HG02973 (cell line): Measurements from ENCODE around the gene DNAJC12.
"Not testable (repeated sequence)": the region's sequence is repeated elsewhere in the genome, so short reads cannot be mapped to it uniquely, and the experiment has no call there.

Experiments used
- ATAC-seq: cut with Tn5 transposase; IDR thresholded peaks from one replicate; pipeline ENCODE4 v1.9.1; 2021; ENCODE audit warnings: moderate library complexity; ENCODE audit not compliant: unreplicated experiment

DNAJC12 gene

DNA sequence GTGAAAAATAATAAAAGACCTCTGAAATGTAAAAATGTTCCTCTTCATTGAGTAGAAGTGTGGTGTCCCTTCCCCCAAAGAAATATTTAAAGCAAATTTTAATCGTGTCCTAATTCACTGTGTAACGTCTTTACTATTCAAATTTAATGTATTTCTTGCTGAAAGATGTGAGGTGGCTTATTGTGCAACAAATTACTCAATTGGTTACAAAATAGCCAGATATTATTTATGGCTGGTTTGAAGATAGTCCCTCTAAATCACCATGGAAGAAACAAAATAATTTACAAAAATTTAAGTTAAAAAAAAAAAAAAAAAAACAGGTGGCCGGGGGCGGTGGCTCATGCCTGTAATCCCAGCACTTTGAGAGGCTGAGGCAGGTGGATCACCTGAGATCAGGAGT lies 43.7 kb downstream of the DNAJC12 start:
- no peak for ATAC-seq

DNA sequence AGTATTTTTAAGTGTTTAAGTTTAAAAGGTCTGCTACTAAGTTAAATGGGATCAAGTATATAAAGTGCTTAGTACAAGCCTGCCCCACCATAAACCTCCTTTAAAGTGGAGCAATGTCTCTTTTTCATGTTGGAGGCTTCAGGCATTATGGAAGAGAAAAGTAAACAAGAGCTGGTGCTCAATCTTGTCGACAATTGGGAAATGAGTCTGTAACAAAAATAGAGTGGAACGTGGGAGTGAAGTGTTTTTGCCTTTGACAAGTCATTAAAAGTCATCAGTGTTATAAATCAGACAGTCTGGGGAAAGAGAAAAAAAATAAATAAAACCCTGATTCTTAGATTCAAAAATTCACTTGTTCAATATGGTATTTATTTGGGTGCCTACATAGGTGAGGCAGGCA lies 44.7 kb downstream of the DNAJC12 start:
- ATAC-seq: no peak

DNA sequence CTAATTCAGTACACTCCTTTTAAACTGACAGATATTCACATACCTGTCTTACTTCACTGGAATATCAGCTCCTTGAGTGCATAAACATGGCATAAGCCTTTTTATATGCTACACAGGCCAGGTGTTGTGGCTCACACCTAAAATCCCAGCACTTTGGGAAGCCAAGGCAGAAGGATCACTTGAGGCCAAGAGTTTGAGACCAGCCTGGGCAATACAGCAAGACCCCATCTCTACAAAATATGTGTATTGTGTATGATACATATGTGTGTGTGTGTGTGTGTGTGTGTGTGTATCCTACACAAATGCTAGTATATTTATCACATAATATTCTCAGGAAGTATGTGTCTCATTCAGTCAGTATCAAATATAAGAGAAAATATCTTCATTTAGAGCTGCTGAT lies 45.3 kb downstream of the DNAJC12 start:
- ATAC-seq: no peak

DNA sequence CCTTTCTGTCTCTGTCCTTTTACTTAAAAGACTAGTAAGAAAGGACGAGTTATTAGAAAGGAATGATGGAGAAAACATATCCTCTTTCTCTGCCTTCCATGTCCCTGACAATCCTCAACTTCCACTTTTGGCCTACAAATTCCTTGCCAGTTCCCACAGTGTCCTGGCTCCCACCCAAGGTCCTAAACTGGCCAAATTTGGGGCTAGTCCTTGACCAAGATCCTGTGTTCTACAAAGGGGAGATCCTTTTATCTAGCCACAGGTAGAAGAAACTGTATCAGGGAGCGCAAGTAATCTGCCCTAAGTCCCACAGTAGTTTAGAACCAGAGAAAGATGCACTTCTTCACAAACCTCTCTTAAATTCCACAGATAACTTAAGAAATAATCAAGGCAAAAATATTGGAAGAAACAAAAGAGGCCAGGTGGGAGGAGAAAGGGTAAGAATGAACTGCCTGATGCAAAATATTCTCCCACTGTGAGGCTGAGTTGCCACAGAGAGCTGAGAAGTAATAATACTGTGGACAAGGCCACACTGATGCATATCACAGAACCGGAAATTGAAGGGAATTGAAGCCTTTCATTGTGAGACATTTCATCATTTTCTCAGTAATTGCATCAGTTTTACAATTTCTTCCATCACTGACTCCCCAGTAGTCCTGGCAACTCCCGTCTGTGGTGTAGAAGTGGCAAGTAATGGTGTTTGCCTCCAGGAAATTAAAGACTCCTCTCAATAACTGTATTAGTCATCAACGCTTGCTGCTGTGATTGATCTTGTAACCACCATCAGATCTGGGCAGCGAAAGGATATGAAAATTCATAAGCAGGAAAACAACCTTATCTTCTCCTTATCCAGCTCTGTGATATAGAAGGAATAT lies 47.2 kb downstream of the DNAJC12 start:
- ATAC-seq: peak; percentile 57

DNA sequence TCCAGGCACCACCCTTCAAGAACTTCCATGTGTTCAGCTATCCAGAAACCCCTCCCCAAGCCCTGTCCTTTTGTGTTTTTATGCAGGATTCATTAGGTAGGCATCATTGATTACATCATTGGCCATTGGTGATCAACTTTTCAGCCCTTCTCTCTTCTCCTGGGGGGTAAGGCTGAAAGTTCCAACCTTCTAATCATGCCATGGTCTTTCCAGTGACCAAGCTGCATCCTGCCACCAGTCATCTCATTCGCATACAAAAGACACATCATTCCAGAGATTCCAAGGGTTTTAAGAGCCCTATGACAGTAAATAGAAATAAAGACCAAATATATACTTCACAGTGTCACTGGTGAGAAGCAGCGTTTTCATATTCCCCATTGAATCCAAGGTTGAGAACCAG lies 48.2 kb downstream of the DNAJC12 start:
- no peak for ATAC-seq

DNA sequence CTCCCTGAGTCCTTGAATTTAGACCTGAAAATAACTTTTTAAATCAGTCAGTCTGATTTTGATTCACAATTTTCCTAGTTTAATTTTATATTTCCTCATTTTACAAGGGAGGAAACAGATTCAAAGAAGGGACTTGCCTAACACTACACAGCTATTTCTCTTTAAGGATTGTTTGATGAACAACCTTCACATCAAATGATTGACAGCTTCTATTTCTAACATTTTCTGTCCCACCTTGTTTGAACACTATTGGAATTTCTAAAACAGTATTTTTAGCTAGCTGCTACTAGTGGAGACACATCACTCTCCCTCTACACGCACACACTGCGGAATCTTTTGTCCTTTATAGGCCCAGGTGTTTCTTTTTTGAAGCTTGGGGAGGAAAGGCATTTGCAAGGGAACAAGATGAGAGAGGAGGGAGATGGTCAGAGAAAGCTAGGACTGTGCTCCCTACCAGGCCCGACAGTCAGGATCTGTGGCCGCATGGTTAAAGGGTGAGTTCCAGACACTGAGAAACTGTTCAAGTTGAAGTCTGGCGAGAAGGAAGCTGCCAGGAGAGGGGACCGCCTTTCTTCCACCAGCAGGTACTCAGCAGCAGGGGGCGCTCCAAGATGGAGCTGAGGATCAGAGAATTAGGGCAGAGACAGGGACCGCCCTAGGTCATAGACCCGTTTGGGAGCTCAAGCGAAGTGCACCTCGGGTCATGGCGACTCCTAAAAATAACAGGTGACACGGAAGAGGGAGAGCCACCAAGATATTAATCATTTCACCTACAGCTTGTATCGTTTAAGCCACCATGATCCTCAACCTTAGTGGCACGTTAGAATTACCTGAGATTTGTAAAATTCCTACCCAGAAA lies 49.7 kb downstream of the DNAJC12 start:
- peak; percentile 59 for ATAC-seq

DNA sequence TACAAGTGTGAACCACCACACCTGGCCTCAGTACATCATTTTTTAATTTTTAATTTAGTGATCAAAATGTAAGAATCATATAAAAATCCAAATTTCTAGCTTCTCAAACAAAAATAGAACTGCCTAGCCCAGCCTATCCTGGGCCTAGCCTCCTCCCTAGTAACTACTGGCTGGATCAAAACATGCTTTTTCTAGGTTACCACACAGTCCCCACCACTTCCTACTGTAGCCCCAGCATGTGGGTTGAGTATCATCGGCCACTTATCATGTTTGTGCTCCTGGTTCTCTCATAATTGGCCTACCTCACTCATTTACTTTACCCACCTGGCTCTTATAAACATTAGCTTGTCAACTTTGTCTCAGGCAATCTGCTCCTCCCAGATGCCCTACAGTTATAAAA lies 52.9 kb downstream of the DNAJC12 start:
- no peak for ATAC-seq

DNA sequence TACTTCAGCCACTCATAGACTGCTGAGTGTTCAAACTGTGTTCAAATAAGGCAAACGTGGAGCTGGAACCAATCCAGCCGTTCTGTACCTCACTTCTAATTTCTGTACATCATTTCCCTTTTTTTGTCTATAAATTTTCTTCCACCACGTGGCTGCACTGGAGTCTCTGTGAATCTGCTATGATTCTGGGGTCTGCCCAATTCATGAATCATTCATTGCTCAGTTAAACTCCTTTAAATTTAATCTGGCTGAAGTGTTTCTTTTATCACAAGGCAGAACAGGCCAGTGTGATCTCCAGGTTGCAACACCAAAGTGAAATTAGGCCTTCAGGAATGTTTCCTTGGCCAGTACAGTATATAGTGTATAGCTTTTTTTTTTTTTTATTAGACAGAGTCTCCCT lies 53.5 kb downstream of the DNAJC12 start:
- no peak for ATAC-seq

DNA sequence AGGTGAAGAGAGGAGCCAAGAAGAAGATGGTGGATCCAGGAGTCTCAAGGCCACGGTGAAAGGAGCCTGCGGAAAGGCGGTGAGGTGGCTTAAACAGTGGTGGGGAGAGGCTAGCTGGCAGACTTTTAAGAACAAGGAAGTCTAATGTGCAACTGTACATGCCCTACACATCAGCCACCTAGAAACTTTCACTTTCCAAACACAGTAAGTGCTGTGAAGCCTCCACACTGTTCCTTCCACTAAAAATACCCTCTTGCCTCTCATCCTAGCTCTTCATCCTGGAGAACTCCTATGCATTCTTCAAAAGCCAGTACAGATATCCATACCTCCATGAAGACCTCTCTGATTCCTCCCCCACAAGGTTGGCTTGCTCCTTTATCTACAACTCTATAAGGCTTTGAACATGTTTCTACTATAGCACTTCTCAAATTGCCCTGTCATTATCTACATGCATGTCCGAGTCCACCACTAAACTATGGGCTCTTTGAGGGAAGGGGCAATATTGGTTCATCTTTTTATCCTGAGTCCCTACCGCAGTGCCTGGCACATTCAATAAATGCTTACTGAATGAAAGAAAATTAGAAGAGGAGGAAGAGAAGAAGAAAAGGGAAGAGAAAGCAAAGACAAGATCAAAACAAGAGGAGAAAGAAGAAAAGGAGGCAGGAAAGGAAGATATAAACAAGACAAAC lies 54.2 kb downstream of the DNAJC12 start:
- peak; percentile 23 for ATAC-seq

DNA sequence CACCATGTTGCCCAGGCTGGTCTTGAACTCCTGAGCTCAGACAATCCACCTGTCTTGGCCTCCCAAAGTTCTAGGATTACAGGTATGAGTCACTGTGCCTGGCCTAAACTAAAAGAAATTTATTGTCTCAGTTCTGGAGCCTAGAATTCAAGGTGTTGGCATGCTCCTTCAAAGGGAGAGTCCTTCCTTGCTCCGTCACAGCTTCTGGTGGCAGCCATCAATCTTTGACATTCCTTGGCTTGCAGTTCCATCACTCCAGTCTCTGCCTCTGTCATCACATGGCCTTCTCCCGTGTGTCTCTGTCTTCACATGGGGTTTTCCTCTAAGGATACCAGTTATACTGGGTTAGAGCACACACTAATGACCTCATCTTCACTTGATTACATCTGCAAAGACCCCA lies 55.5 kb downstream of the DNAJC12 start:
- ATAC-seq: no peak

DNA sequence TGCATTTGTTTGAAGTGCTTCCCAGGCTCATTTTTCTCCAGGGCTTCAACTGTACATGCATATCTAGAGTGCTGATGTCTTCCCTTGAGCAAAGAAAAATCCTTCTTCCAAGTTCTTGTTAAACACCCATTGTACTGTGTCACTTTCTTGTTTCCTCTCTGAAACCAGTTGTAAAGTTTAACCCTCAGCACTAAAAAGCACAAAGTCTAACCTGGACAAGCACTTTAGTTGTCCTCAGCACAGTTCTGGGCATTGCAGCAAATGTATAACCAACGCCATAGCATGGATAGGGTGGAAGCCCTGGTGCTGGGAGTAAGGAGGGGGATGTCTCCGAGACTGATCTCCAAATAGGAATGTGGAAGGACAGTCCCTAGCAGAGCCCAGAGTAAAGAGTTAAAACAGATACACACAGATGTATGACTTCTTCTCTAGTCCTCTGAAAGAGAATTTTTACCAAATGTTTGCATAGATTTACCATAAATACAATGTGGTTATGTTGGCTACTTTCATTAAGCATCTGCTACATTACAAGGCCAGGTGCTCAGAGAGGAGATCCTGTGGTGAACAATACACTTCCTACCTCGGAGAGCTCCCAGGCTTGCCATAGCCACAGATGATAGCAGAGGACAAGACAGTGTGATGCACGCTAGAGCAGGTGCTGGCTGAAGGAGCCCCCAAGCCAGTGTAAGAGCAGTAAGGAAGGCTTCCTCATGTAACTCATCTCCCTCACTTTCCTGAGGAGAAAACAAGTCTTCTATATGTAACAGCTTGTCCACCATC lies 57.0 kb downstream of the DNAJC12 start:
- ATAC-seq: peak; percentile 80

DNA sequence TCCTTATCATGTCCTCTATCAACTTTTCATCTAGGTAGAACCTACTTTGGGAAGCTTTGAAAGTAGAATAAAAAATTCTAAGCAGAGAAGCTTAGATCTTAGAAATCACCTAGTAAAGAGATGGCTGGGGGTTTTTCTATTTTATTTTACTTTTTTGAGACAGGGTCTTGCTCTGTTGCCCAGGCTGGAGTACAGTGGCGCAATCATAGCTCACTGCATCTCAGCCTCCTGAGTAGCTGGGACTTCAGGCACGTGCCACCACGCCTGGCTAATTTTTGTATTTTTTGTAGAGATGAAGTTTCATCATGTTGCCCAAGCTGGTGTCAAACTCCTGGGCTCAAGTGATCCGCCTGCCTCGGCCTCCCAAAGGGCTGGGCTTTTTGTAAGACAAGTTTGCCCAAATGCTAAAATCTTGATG lies 57.8 kb downstream of the DNAJC12 start:
- ATAC-seq: not testable (repeated sequence)

DNA sequence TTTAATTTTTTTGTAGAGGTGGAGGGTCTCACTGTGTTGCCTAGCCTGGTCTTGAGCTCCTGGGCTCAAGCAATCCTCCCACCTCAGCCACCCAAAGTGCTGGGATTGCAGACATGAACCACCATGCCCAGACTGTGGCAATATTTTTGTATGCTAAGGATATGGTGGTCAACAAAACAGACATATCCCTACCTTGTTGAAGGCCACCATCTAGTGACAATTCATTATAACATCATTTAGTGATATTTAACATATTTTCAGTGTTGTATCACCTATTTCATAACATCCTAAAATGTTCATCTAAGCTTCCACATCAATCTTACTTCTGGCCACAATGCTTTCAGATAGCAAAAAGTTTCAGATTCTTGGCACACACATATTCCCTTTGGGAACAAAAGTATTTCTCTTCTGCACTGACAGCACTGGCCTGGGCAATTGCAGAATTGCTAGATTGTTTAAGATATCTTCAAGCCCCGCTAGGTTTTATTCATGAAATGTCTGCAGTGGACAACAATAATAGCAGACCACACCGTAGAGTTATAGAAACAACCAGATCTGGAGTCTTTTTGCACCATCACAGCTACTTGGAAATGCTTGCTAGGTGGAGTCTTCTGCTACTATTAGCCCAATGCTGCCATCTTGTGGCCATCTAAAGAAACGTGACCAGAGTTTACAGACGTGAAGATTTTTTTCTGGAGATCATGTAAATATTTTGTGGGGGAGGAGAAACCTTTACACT lies 58.4 kb downstream of the DNAJC12 start:
- ATAC-seq: peak; percentile 38

DNA sequence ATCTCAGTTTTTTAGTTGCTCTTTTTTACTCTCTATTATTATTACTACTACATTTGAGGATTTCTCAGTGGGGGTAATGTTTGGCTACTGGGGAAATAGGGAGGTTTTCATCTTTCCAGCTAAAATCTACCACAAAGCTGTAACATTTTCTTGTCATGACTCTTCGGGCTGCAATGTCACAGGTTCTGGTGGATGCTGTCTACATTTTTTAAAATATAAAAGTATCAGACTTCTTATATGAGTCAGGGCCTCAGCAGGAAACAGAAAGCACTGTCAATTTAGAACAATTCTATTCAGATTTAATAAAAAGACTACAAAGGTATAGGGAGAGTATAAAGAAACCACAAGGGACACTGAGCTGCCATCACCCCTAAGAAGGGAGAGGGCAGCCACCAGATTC lies 61.6 kb downstream of the DNAJC12 start:
- no peak for ATAC-seq

DNA sequence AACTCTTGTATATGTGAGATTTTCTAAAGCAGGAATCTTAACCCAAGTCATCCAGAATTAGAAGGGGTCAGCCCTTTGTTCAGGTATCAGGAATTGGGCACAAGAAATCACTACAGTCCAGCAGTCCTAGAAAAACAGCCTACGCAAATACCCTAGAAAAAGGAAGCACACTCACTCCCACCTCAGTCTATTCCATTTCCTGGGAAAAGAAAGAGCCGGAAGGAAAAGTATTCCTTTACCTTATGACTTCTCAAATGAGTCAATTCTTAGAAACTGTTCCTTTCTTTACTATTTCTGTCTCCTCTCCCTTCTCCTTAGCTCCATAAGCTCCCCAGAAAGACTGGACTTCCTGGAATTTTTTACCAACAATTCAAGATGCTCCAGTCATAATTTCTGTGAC lies 62.7 kb downstream of the DNAJC12 start:
- ATAC-seq: no peak

DNA sequence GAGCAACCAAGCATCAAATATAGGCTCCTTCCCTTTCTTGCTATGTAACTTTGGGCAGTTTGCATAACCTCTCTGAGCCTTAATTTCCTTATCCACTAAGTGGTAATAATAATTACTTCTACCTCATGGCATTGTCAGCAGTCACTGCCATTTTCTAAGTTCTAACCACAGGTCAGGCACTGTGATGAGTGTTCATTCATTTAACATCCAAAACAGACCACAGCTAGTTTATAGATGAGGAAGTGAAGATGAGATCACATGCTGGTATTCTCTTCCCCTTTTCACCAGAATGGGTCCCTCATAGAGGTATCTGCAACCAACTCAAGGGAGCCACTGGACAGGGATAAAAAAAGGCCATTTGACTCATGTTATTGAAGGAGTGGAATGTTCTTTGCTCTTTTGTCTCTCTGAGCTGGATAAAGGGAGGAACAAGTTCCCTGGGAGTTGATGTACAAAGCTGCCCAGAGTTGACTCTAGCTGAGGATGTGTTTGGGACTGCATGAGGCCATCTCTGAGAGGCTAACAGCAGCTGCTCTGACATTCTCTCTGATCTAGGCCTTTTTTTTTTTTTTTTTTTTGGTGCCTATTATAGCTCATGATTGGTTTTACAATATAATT lies 65.0 kb downstream of the DNAJC12 start:
- ATAC-seq: peak; percentile 97

DNA sequence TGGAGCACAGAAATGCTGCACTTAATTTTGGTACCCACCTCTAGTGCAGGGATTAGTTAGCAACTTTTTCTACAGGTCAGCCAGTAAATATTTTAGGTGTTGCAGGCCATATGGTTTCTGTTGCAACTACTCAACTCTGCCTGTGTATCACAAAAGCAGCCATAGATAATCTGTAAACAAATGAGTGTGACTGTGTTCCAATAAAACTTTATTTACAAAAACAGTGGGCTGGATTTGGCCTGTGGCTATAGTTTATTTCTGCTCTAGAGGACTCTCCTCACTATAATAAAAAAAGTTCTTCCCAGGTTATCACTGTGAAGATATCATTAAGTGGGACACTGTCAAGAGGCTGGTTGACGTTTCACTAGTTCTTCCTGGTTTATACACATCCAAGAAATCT lies 65.8 kb downstream of the DNAJC12 start:
- no peak for ATAC-seq

DNA sequence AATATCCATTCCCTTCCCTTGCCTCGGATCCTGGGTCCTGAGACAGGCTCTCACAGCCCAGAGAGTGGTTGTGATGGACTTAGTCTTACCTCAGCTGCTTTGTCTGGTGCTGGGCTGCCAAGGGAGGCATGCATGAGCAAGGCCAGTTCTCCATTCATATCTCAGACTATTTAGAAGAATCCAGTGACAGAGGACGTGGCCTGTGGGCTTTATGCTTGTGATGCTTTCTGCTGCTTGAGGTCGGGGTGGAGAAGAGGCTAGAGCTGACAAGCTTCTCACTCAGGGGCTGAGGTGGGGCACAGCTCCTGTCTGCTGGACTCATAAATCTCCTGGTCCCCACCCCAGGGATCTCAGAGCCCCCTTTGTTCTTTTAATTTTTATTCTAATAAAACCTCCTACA lies 66.8 kb downstream of the DNAJC12 start:
- ATAC-seq: peak; percentile 5

DNA sequence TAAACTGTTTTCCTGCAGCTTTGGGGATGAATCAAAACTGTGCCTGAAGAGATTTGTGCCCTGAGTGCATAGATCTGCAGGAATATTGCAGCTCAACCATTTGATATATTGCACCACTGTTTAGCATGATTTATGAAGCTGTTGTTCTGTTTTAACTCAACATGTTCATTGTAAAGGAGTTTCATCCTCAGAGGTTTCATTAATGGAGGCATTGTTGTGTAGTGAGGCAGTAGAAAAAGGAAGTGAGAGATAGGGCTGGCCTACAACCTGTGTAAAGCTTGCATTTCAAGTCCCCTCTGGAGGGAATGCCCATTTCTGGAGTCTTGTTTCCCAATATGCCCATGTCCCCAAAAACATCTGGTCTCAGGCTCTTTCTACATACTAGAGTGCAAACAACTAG lies 67.5 kb downstream of the DNAJC12 start:
- ATAC-seq: peak; percentile 60

DNA sequence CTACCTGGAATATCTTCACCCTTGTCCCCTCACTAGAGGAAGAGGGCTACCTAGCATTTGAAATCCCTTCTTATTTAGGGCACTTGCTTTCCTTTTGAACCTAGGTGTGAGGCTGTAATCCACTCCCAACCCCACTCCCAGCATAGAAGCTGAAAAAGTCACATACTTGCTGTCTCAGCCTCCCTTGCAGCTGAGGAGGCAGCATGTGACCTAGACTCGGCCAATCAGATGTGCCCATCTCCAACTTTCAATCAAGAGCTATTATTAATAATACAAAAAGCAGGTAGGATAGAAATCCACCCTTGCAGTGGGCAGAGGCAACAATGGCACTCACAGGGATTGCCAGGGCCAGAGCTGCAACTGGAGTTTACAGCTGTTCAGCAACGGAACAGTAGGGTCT lies 70.7 kb downstream of the DNAJC12 start:
- no peak for ATAC-seq
